Endothelial cell of umbilical vein (primary cell): ENCODE results near the gene FOLR2.

Experiments used
- POLR2A ChIP-seq: IDR thresholded peaks from 2 replicates; pipeline ENCODE4 v1.6.1; 2012; ENCODE audit warnings: low read depth, mild to moderate bottlenecking, control low read depth, low read length
- TF ChIP-seq, protein P1 (sequence below): IDR thresholded peaks from 2 replicates; pipeline ENCODE4 v1.6.1; 2011; ENCODE audit not compliant: insufficient read depth, insufficient read length
- TF ChIP-seq, protein P2 (sequence below), 2 donors: IDR thresholded peaks; 1 replicate in 1 of 2; 2 replicates in 1 of 2; pipeline ENCODE4 v1.5.1; 2011; ENCODE audit warnings: low read length in 2 of 2, mild to moderate bottlenecking in 2 of 2, moderate library complexity in 2 of 2, control low read depth in 1 of 2, inconsistent platforms in 1 of 2, low read depth in 1 of 2; ENCODE audit not compliant: insufficient read depth in 1 of 2; ENCODE audit errors: extremely low read depth in 1 of 2

DNA sequence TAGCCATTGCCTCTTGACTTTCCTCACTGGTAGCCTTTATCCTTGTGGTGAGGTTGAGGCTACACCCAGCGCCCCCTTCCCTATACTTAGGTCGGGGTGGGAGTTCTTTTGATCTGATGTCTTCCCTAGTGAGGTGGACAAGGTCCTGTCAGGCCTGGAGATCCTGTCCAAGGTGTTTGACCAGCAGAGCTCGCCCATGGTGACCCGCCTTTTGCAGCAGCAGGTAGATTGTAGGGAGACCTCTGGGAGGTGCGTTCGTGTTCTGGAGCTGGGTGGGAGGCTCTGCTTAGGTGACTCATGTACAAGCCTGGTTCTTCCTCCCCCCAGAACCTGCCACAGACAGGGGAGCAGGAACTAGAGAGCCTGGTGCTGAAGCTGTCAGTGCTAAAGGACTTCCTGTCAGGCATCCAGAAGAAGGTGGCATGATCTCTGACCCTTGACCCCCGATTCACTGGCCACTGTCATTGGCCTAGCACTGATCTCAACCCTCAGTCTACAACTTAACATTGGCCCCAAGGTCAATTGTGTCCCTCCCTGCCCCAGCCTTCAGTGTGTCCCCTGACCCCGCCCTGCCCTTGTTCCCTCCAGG lies 12.8 kb downstream of the FOLR2 start:
- TF ChIP-seq, protein P1, sequence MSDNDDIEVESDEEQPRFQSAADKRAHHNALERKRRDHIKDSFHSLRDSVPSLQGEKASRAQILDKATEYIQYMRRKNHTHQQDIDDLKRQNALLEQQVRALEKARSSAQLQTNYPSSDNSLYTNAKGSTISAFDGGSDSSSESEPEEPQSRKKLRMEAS, result no peak
- TF ChIP-seq, protein P2, sequence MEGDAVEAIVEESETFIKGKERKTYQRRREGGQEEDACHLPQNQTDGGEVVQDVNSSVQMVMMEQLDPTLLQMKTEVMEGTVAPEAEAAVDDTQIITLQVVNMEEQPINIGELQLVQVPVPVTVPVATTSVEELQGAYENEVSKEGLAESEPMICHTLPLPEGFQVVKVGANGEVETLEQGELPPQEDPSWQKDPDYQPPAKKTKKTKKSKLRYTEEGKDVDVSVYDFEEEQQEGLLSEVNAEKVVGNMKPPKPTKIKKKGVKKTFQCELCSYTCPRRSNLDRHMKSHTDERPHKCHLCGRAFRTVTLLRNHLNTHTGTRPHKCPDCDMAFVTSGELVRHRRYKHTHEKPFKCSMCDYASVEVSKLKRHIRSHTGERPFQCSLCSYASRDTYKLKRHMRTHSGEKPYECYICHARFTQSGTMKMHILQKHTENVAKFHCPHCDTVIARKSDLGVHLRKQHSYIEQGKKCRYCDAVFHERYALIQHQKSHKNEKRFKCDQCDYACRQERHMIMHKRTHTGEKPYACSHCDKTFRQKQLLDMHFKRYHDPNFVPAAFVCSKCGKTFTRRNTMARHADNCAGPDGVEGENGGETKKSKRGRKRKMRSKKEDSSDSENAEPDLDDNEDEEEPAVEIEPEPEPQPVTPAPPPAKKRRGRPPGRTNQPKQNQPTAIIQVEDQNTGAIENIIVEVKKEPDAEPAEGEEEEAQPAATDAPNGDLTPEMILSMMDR (IDR thresholded peaks at IDR 0.05; ENCODE audit: extremely low read depth in 1 of 2, insufficient read depth in 1 of 2, low read depth in 1 of 2, low read length in 2 of 2), result no peak
- no peak for TF ChIP-seq POLR2A
